PFSK-1 (cell line): ENCODE measurements around the gene SCLY.

ENCODE experiments used
- REST ChIP-seq, 2 experiments: IDR thresholded peaks; 2 replicates each; pipeline versions ENCODE4 v1.6.1 to v1.8.0; 2011 to 2012; ENCODE audit warnings: low read depth in 2 of 2, low read length in 2 of 2, control low read depth in 1 of 2, inconsistent platforms in 1 of 2, mild to moderate bottlenecking in 1 of 2, moderate library complexity in 1 of 2; ENCODE audit not compliant: insufficient read depth in 1 of 2
- TAF1 ChIP-seq: IDR thresholded peaks from 2 replicates; pipeline ENCODE4 v1.6.1; 2012; ENCODE audit warnings: low read length, control low read depth, borderline replicate concordance; ENCODE audit not compliant: insufficient read depth

GRCh38 chr2:238116298-238117198 lies 55.7 kb downstream of the SCLY start:
- TF ChIP-seq REST (IDR thresholded peaks at IDR 0.05; ENCODE audit: insufficient read depth in 1 of 2, low read depth in 2 of 2, low read length in 2 of 2) (no peak), TAF1 (no peak)
